HUES64 (cell line): ENCODE data around the gene LZTS3.
"Not testable (repeated sequence)": the region's sequence is repeated elsewhere in the genome, so short reads cannot be mapped to it uniquely, and the experiment has no call there.

Source experiments
- H3K27ac ChIP-seq: 2 replicates; pipeline ENCODE4 v1.7.0; 2013; ENCODE audit warnings: low read depth, low read length, inconsistent platforms
- H3K27me3 ChIP-seq: 2 replicates; pipeline ENCODE4 v1.6.1; 2013; ENCODE audit warnings: mild to moderate bottlenecking, low read length; ENCODE audit not compliant: insufficient read depth
- H3K36me3 ChIP-seq: 2 replicates; pipeline ENCODE4 v1.6.1; 2013; ENCODE audit warnings: mild to moderate bottlenecking, low read length; ENCODE audit not compliant: insufficient read depth
- H3K4me1 ChIP-seq: 2 replicates; pipeline ENCODE4 v1.6.1; 2013; ENCODE audit warnings: mild to moderate bottlenecking, low read length, moderate library complexity; ENCODE audit not compliant: insufficient read depth
- H3K4me3 ChIP-seq: 2 replicates; pipeline ENCODE4 v1.5.1; 2013; ENCODE audit warnings: mild to moderate bottlenecking, low read length, moderate library complexity
- H3K9ac ChIP-seq: 2 replicates; pipeline ENCODE4 v1.6.1; 2013; ENCODE audit warnings: mild to moderate bottlenecking, low read depth, low read length
- H3K9me3 ChIP-seq: 2 replicates; pipeline ENCODE4 v1.6.1; 2013; ENCODE audit warnings: low read depth, low read length; ENCODE audit not compliant: insufficient read depth
- WGBS: fragments of 150-250, 120-280 bp; methylation state at CpG from one replicate; pipeline ENCODE4 v1.1.7; 2013; ENCODE audit warnings: missing lambda C conversion rate; 5-methylcytosine and 5-hydroxymethylcytosine counted together

The LZTS3 gene

GRCh38 chr20:3190681-3191111, 17.3 kb upstream of the LZTS3 start:
- Histone ChIP-seq H3K4me1 (no peaks in the 10 kb centered on the region), H3K36me3 (peaks cover 64% of the 10 kb centered on the region), H3K27ac (no peak overlapping the region), H3K9ac (no peak overlapping the region), H3K4me3 (no peak overlapping the region), H3K9me3 (no peaks in the 10 kb centered on the region), H3K27me3 (no peaks in the 10 kb centered on the region)
- WGBS = 92% methylated on average over 14 of the region's 14 CpGs

GRCh38 chr20:3189561-3190131, 16.3 kb upstream of the LZTS3 start:
- H3K27me3 ChIP-seq = no peaks in the 10 kb centered on the region
- 89% methylated on average over 4 of the region's 4 CpGs for WGBS
- peaks cover 54% of the 10 kb centered on the region for H3K36me3 ChIP-seq
- H3K4me3 ChIP-seq = no peak overlapping the region
- H3K9ac ChIP-seq = no peak overlapping the region
- H3K4me1 ChIP-seq = no peaks in the 10 kb centered on the region
- H3K27ac ChIP-seq = no peak overlapping the region
- no peaks in the 10 kb centered on the region for H3K9me3 ChIP-seq

GRCh38 chr20:3188823-3189413, 15.6 kb upstream of the LZTS3 start:
- Histone ChIP-seq H3K27ac (no peak overlapping the region), H3K9ac (no peak overlapping the region), H3K9me3 (no peaks in the 10 kb centered on the region), H3K36me3 (peaks cover 46% of the 10 kb centered on the region), H3K27me3 (no peaks in the 10 kb centered on the region), H3K4me1 (no peaks in the 10 kb centered on the region), H3K4me3 (no peak overlapping the region)
- 89% methylated on average over 3 of the region's 3 CpGs for WGBS

- not testable (repeated sequence) for H3K4me3 ChIP-seq, H3K27me3 ChIP-seq, H3K4me1 ChIP-seq, H3K9me3 ChIP-seq, H3K27ac ChIP-seq, H3K9ac ChIP-seq
- 91% methylated on average over 9 of the region's 9 CpGs for WGBS
- peaks cover 38% of the 10 kb centered on the region for H3K36me3 ChIP-seq
Observed at GRCh38 chr20:3187861-3188260, 14.5 kb upstream of the LZTS3 start.

- H3K9me3 ChIP-seq = no peaks in the 10 kb centered on the region
- H3K36me3 ChIP-seq = peaks cover under 1% of the 10 kb centered on the region; the same call in 1 of the 2 replicates
- H3K27me3 ChIP-seq = no peaks in the 10 kb centered on the region
- no peaks in the 10 kb centered on the region for H3K4me1 ChIP-seq
- no peak overlapping the region for H3K4me3 ChIP-seq
- no peak overlapping the region for H3K27ac ChIP-seq
- no peak overlapping the region for H3K9ac ChIP-seq
- 91% methylated on average over 2 of the region's 3 CpGs for WGBS
Observed at GRCh38 chr20:3183896-3184612, 10.7 kb upstream of the LZTS3 start.

GRCh38 chr20:3182429-3182828, 9.1 kb upstream of the LZTS3 start:
- not testable (repeated sequence) for H3K27ac ChIP-seq, H3K27me3 ChIP-seq, H3K4me1 ChIP-seq, H3K9me3 ChIP-seq, H3K4me3 ChIP-seq, H3K36me3 ChIP-seq, H3K9ac ChIP-seq
- 91% methylated on average over 5 of the region's 5 CpGs for WGBS

GRCh38 chr20:3181270-3181669, 7.9 kb upstream of the LZTS3 start:
- Histone ChIP-seq H3K9ac (no peak overlapping the region), H3K27me3 (no peaks in the 10 kb centered on the region), H3K27ac (no peak overlapping the region), H3K4me3 (no peak overlapping the region), H3K9me3 (no peaks in the 10 kb centered on the region), H3K36me3 (no peaks in the 10 kb centered on the region), H3K4me1 (no peaks in the 10 kb centered on the region)
- WGBS = 92% methylated on average over 5 of the region's 5 CpGs

- WGBS = 74% methylated on average over 3 of the region's 4 CpGs
- peaks cover 4% of the 10 kb centered on the region for H3K4me1 ChIP-seq
- no peaks in the 10 kb centered on the region for H3K36me3 ChIP-seq
- no peaks in the 10 kb centered on the region for H3K9me3 ChIP-seq
- H3K4me3 ChIP-seq = no peak overlapping the region
- no peaks in the 10 kb centered on the region for H3K27me3 ChIP-seq
- H3K9ac ChIP-seq = no peak overlapping the region
- no peak overlapping the region for H3K27ac ChIP-seq
Observed at GRCh38 chr20:3180319-3180718, 7.0 kb upstream of the LZTS3 start.

GRCh38 chr20:3177746-3178485, 4.6 kb upstream of the LZTS3 start:
- WGBS = 92% methylated on average over 7 of the region's 8 CpGs
- H3K4me1 ChIP-seq = peaks cover 12% of the 10 kb centered on the region
- no peaks in the 10 kb centered on the region for H3K27me3 ChIP-seq
- H3K9ac ChIP-seq = no peak overlapping the region
- no peak overlapping the region for H3K27ac ChIP-seq
- H3K9me3 ChIP-seq = no peaks in the 10 kb centered on the region
- no peak overlapping the region for H3K4me3 ChIP-seq
- no peaks in the 10 kb centered on the region for H3K36me3 ChIP-seq

- WGBS = 68% methylated on average over 1 of the region's 1 CpG
- Histone ChIP-seq H3K36me3 (no peaks in the 10 kb centered on the region), H3K27me3 (peaks cover 9% of the 10 kb centered on the region; the same call in 1 of the 2 replicates), H3K9ac (peak overlapping the region; percentile 82; the same call in 1 of the 2 replicates), H3K9me3 (no peaks in the 10 kb centered on the region), H3K4me1 (peaks cover 25% of the 10 kb centered on the region), H3K4me3 (peak overlapping the region; percentile 88), H3K27ac (peak overlapping the region; percentile 48; the same call in 1 of the 2 replicates)
Observed at GRCh38 chr20:3175270-3175669, 1.9 kb upstream of the LZTS3 start.
